ENCODE measurements around the gene RBM23.

Gene RBM23

DNA sequence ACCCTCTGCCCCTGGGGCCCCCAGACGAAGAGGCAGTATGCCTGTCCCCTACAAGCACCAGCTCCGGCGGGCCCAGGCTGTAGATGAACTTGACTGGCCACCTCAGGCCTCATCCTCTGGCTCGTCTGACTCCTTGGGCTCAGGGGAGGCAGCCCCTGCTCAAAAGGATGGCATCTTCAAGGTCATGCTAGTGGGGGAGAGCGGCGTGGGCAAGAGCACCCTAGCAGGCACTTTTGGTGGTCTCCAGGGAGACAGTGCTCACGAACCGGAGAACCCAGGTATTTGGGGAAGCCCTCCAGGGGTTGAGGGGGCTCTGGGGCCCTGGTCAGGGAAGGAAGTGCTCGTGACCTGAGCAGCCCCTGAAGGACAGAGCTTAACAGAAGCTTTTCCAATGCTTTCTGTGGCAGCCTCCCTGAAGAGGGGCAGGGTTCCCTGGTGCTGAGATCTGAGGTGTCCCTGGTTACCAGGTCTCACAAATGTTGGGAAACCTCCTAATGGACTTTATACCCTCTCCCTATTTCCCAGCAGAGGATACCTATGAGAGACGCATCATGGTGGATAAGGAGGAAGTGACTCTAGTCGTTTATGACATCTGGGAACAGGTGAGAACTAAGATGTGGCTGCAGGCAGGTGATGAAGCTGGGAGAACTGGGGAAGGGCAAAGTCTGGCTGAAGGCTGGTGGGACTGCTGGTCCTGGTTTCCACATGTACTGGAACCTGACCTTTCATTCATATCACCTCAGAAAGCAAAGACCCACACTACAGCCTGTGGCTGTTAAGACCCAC, 34.0 kb downstream of the RBM23 start:
- no peak for DNase-seq

DNA sequence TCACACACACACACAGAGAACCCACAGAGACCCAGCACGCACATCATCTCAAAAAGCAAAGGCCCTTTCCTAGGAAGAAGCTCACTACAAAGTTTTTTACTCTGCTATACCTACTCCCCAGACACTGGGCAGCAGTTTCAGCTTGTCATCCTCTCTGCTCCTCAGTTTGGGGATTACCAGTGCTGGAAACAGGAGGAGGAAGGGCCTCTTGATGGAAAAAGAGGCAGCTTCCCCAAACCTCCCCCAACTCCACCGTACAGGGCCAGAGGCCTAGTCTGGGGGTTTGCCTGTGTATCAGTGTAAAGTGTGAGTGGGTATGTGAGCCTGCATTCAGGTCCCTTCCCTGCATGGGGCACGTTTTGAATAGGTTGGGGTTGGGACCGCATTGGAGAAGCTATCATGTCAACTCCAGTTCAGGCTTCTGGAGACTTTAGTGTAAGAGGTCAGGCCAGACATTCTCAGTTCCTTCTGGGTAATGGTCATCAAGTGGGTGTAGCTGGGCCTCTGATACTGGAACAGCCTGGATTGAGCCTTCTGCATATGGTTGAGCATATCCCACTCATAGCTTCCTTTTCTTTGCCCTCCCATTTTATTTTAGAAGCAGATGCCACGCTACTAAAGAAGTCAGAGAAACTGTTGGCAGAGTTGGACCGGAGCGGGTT, 34.7 kb downstream of the RBM23 start:
- DNase-seq: no peak

- DNase-seq: no peak
These were observed 35.6 kb downstream of the RBM23 start, which contains the start of gene REM2 for GRCh38 chr14:22883173-22883976. REM2 (plus strand) TSS chr14:22883222; CDS start chr14:22883288, 66 bp downstream.

DNA sequence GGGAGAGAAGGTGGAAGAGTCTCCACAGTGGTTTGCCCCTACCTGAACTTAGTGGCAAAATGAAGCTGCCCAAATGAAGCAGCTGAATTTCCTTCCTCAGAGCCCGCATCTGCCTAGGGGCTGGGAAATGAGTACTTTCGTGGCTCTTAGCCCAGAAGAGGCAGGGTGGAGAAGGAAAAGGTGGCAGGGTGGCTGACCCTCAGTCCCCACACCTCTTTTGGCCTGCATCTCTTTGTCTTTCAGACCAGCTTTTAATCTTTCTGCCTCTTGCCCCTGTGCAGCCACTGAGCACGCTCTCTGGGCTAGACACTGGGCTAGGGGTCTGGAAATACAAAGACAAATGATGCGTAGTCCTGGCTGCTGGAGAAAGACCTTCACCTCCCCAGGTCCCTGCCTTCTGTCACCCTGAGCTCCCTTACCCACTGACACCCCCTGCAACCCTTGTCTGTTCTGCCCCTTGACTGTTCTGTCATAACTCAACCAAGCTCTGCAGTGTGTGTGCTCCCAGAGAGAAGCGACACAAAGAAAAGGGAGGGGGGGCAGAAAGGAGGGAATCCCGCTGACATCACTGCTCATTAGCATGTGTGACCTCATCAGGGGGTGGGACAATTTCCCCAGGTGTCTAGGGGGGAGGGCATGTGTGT, 36.3 kb downstream of the RBM23 start:
- peak in 2 of 5 donors; percentile 23 for DNase-seq

DNA sequence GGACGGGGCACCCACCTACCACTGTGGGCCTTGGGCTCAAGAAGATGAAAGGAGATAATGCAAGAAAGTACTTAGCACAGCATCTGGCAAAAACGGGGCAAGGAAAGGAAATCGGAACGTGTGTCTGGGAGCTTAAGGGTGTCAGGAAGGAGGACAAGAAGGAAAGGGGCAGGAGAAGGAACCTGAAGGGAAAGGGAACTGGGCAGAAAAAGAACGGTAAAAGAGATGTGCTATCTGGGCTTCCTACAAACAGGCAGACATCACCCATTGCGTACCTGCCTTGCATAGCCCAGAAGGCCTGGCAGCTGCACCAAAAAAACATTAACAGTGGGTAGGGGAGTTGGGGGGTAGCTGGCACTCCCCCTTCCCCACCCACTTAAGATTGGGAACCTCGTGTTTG, 36.9 kb downstream of the RBM23 start:
- DNase-seq: no peak

- no peak for DNase-seq
These were observed 40.4 kb downstream of the RBM23 start for GRCh38 chr14:22878271-22879246.

DNA sequence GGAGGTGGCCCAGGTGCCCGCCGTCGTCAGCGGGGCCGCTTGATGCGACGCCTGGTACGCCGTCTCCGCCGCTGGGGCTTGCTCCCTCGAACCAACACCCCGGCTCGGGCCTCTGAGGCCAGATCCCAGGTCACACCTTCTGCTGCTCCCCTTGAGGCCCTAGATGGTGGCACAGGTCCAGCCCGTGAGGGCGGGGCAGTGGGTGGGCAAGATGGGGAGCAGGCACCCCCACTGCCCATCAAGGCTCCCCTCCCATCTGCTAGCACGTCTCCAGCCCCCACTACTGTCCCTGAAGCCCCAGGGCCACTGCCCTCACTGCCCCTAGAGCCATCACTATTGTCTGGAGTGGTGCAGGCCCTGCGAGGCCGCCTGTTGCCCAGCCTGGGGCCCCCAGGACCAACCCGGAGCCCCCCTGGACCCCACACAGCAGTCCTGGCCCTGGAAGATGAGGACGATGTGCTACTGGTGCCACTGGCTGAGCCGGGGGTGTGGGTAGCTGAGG, 41.9 kb downstream of the RBM23 start:
- no peak for DNase-seq

DNA sequence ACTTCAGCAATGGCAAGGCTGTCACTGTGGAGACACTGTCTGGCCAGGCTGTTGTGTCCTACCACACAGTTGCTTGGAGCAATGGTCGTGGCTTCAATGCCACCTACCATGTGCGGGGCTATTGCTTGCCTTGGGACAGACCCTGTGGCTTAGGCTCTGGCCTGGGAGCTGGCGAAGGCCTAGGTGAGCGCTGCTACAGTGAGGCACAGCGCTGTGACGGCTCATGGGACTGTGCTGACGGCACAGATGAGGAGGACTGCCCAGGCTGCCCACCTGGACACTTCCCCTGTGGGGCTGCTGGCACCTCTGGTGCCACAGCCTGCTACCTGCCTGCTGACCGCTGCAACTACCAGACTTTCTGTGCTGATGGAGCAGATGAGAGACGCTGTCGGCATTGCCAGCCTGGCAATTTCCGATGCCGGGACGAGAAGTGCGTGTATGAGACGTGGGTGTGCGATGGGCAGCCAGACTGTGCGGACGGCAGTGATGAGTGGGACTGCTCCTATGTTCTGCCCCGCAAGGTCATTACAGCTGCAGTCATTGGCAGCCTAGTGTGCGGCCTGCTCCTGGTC, 43.1 kb downstream of the RBM23 start:
- DNase-seq: no peak

GRCh38 chr14:22875003-22875747, 43.8 kb downstream of the RBM23 start:
- no peak for DNase-seq

DNA sequence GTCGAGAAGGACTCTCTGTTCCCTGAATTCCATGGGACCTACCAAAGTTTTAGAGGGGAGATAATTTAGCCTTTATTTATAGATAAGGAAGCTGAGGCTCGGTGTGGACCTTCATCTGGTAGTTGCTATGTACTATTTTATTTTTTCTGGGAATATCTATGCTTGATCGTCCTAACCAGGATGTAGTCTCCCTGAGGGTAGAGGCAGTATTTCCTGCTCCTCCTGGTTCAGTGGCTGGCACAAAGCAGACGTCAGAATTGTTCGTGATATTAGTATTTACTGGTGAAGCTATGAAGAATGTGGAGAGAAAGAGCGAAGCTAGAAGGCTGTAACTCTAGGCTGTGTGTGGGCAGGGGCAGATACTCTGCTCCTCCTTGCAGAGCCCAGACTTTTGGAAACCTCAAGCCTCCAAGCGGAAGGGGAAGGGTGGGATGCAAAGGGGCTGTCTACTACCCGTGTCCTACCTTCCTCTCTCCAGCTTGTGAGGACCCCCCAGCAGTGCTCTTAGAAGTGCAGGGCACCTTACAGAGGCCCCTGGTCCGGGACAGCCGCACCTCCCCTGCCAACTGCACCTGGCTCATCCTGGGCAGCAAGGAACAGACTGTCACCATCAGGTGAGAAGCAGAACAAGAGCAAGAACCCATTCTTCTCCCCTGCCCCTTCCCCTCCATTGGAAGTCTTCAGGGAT, 46.0 kb downstream of the RBM23 start:
- DNase-seq: no peak

DNA sequence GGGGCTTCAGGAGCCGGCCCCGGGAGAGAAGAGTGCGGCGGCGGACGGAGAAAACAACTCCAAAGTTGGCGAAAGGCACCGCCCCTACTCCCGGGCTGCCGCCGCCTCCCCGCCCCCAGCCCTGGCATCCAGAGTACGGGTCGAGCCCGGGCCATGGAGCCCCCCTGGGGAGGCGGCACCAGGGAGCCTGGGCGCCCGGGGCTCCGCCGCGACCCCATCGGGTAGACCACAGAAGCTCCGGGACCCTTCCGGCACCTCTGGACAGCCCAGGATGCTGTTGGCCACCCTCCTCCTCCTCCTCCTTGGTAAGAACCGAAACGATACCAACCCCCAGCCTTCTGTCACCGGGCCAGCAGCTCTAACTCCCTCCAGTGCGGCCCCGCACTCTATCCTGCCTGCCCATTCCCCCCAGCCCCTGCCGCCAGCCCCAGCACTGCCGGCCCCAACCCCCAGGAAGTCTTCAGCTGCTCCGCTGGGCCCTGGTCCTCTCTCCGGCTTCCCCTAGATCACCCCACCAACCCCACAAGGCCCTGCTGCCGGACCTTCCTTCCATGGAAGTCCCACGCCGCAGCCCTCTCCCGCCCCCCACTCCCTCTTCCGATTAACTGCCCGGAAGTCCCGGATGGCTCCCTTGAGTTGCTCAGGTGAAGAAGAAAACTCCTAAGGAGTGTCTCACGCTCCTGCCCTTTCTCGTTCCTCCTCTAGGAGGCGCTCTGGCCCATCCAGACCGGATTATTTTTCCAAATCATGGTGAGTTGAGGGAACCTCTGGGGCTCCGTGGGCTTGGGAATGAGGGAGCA, 46.7 kb downstream of the RBM23 start:
- peak; percentile 35 to 71 (median 60) for DNase-seq

DNA sequence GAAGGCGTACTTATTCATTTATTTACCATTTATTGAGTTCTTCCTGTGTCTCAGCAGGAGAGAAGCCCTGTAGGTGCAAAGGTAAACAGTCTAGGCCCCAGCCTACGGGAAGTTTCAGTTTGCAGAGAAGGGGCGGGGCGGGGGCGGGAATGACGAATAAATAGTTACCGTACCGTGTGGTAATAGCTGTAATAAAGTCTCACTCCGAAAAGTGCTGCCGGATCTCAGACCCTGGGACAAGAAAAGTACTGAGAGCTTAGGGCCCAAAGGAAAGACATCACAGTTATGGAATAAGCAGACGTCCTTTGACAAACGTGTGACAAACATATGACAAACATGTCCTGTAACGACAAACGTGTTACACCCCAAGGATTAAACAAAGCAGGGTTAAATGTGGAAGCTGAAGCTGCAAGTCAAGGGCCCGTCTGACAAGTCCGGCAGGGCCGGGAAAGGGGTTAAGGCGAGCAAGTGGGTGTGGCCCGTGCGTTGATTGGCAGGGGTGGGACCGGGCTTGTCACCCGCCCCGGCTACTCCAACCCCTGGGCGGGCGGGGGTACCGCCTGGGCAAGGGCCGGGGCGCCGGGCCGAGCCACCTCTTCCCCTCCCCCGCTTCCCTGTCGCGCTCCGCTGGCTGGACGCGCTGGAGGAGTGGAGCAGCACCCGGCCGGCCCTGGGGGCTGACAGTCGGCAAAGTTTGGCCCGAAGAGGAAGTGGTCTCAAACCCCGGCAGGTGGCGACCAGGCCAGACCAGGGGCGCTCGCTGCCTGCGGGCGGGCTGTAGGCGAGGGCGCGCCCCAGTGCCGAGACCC, 47.5 kb downstream of the RBM23 start, which contains the start of gene LRP10:
Gene LRP10 (plus strand): TSS at position 517 of the 809 bp plus-strand sequence. CDS start 564 bp downstream, outside the sequence.
- peak; percentile 63 to 90 (median 71) for DNase-seq

GRCh38 chr14:22870811-22871223, 48.1 kb downstream of the RBM23 start:
- DNase-seq: no peak

DNA sequence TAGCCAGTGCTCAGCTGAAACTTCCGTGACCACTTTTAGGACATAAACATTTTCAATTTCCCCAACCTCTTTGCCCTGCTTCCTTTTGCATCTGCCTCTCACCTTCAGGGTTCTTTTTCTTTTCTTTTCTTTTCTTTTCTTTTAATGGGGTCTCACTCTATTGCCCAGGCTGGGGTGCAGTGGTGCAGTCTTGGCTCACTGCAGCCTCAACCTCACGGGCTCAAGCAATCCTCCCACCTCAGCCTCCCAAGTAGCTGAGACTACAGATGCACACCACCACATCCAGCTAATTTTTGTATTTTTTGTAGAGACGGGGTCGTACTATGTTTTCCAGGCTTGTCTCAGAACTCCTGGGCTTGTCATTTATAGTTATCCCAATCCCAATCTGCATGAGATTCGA, 52.1 kb downstream of the RBM23 start:
- no peak for DNase-seq

GRCh38 chr14:22865424-22866405, 53.2 kb downstream of the RBM23 start:
- DNase-seq: no peak

GRCh38 chr14:22864979-22865378, 54.0 kb downstream of the RBM23 start:
- DNase-seq: no peak
